DND-41 (cell line): Measurements from ENCODE around the gene WNK2.

Experiments
- CTCF ChIP-seq: IDR thresholded peaks from 2 replicates; pipeline ENCODE4 v1.5.1; 2012; ENCODE audit warnings: borderline replicate concordance, low read length, moderate library complexity, mild to moderate bottlenecking; ENCODE audit not compliant: poor library complexity, severe bottlenecking; ENCODE audit errors: extremely low read depth
- EZH2 ChIP-seq: IDR thresholded peaks from 3 replicates; pipeline ENCODE4 v1.6.1; 2012; ENCODE audit warnings: borderline replicate concordance, low read depth, mild to moderate bottlenecking, moderate library complexity, low read length, inconsistent platforms; ENCODE audit not compliant: severe bottlenecking

GRCh38 chr9:93171261-93171990 is 12.5 kb upstream of the WNK2 start:
- TF ChIP-seq CTCF (no peak), EZH2 (no peak)
